SU-DHL-6 (cell line): ENCODE data around the gene FAM110C.
"Not testable (repeated sequence)": the region's sequence is repeated elsewhere in the genome, so short reads cannot be mapped to it uniquely, and the experiment has no call there.

Experiments
- H2AFZ ChIP-seq: fragments of 200-600 bp; sonication (generic); 2 replicates; pipeline ENCODE4 v1.6.1; 2014; ENCODE audit warnings: low read depth, mild to moderate bottlenecking, moderate library complexity, mixed read lengths, antibody characterized with exemption, low read length; ENCODE audit not compliant: severe bottlenecking
- H3F3A ChIP-seq: fragments of 200-600 bp; shearing (Covaris generic); 2 replicates; pipeline ENCODE4 v1.6.0; 2016; ENCODE audit warnings: antibody characterized with exemption, mild to moderate bottlenecking; ENCODE audit not compliant: insufficient read depth
- H3K27ac ChIP-seq: fragments of 200-600 bp; sonication (generic); 2 replicates; pipeline ENCODE4 v1.5.1; 2016; ENCODE audit warnings: low read depth, mild to moderate bottlenecking, low read length, moderate library complexity, mixed read lengths
- H3K27me3 ChIP-seq: fragments of 200-600 bp; sonication (generic), shearing (Covaris generic); 2 replicates; pipeline ENCODE4 v1.6.0; 2014; ENCODE audit warnings: mild to moderate bottlenecking, low read length
- H3K36me3 ChIP-seq: fragments of 200-600 bp; sonication (generic); 2 replicates; pipeline ENCODE4 v1.6.1; 2014; ENCODE audit warnings: mild to moderate bottlenecking, low read length, mixed read lengths
- H3K4me2 ChIP-seq: fragments of 300-600, 200-600 bp; shearing (Covaris generic), sonication (generic); 2 replicates; pipeline ENCODE4 v1.6.0; 2014; ENCODE audit warnings: low read length, low read depth, mild to moderate bottlenecking; ENCODE audit not compliant: poor library complexity, severe bottlenecking
- H3K4me3 ChIP-seq: fragments of 200-600 bp; sonication (generic); 2 replicates; pipeline ENCODE4 v1.5.1; 2014; ENCODE audit warnings: antibody characterized with exemption, low read length, mild to moderate bottlenecking, mixed read lengths; ENCODE audit not compliant: insufficient read depth, poor library complexity, severe bottlenecking
- H3K79me2 ChIP-seq: fragments of 200-600 bp; sonication (generic); 2 replicates; pipeline ENCODE4 v1.6.1; 2014; ENCODE audit warnings: mild to moderate bottlenecking, low read length, moderate library complexity; ENCODE audit not compliant: insufficient read depth
- H3K9ac ChIP-seq: fragments of 200-600 bp; sonication (generic); 2 replicates; pipeline ENCODE4 v1.7.0; 2014; ENCODE audit warnings: mild to moderate bottlenecking, low read length
- H3K9me2 ChIP-seq: fragments of 200-600 bp; sonication (generic); replicated peaks from 2 replicates; pipeline ENCODE4 v1.6.1; 2014; ENCODE audit warnings: low read length; ENCODE audit not compliant: insufficient read depth
- H3K9me3 ChIP-seq: fragments of 200-600 bp; sonication (generic); 2 replicates; pipeline ENCODE4 v1.6.1; 2014; ENCODE audit warnings: low read length, mixed read lengths; ENCODE audit not compliant: insufficient read depth
- H4K20me1 ChIP-seq: fragments of 200-600 bp; sonication (generic); 2 replicates; pipeline ENCODE4 v1.6.1; 2014; ENCODE audit warnings: low read depth, mild to moderate bottlenecking, antibody characterized with exemption, low read length, moderate library complexity, mixed read lengths
- EZH2phosphoT487 ChIP-seq: fragments of 200-600 bp; sonication (generic), shearing (Covaris generic); conservative IDR thresholded peaks from 2 replicates; pipeline ENCODE4 v1.6.1; 2018; ENCODE audit warnings: mild to moderate bottlenecking, antibody characterized with exemption, low read length, moderate library complexity, mixed read lengths
- TF ChIP-seq, protein P1 (sequence below): fragments of 200-600 bp; sonication (generic); IDR thresholded peaks from one replicate; pipeline ENCODE4 v1.5.1; 2017; ENCODE audit warnings: antibody characterized with exemption, mild to moderate bottlenecking, low read length, moderate library complexity; ENCODE audit not compliant: insufficient read depth, poor library complexity, severe bottlenecking

Gene FAM110C

DNA sequence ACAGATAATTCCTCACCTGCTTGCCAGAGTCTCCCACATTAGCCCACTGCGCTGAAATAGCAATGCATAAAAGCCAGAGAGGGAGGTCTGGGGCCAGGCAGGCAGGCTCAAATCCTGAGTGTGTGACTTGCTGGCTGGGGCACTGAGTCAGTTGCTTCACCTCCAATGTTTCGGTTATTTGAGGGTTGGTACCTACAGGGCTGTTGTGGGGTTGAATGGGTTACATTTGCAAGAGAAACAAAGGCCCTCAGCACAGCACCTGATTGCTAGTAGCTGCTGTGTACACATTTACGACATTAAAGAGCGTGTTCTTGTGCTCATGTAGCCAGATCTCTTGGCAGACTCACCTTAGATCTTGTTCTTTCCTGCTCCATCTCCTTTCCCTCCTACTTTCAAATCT is 34.1 kb upstream of the FAM110C start:
- no peak for TF ChIP-seq EZH2phosphoT487
- TF ChIP-seq, protein P1, sequence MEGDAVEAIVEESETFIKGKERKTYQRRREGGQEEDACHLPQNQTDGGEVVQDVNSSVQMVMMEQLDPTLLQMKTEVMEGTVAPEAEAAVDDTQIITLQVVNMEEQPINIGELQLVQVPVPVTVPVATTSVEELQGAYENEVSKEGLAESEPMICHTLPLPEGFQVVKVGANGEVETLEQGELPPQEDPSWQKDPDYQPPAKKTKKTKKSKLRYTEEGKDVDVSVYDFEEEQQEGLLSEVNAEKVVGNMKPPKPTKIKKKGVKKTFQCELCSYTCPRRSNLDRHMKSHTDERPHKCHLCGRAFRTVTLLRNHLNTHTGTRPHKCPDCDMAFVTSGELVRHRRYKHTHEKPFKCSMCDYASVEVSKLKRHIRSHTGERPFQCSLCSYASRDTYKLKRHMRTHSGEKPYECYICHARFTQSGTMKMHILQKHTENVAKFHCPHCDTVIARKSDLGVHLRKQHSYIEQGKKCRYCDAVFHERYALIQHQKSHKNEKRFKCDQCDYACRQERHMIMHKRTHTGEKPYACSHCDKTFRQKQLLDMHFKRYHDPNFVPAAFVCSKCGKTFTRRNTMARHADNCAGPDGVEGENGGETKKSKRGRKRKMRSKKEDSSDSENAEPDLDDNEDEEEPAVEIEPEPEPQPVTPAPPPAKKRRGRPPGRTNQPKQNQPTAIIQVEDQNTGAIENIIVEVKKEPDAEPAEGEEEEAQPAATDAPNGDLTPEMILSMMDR: no peak
- H3K4me3 ChIP-seq: no peak overlapping the region

DNA sequence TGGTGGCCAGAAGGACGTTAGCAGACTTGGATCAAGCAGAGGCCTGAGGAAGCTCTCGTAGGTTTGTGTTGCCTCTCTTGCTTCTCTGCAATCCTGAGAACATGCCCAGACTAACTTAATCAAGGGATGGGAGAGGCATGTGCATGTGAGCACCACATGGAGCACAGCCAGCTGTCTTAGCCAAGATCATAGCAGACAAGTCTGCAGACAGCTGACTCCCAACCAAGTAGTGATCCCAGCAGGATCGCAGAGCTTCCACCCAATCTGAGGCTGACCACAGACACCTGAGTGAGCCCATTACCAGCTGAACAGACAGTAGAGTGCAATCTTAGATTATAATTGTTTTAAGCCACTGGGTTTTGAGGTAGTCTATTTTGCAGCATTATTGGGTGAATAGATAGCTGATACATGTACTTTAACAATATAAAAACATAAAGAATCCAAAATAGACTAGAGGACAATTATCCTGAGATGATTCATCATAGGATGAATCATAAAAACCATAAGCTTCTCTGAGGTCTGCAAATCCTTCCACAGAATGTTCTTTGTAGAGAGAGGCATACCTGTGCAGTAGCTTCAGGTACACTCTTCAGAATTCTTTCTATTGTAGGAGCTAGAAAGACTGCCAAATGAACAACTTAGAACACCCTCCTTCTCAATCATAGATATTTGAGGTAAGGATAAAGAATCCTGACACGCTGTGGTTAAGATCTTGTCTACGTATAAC is 25.2 kb upstream of the FAM110C start:
- Histone ChIP-seq H3K9me2 (no peaks in the 10 kb centered on the region; the same call in 1 of the 2 replicates), H3K4me3 (no peak overlapping the region), H3K9me3 (no peaks in the 10 kb centered on the region), H3K9ac (no peak overlapping the region), H3K27me3 (no peaks in the 10 kb centered on the region), H3F3A (no peaks in the 10 kb centered on the region), H4K20me1 (no peaks in the 10 kb centered on the region), H3K4me2 (no peak overlapping the region), H3K27ac (no peak overlapping the region), H3K79me2 (no peaks in the 10 kb centered on the region), H3K36me3 (no peaks in the 10 kb centered on the region), H2AFZ (no peak overlapping the region)
- TF ChIP-seq, protein P1: no peak
- no peak for TF ChIP-seq EZH2phosphoT487

More for the DNA sequence above, 34.1 kb upstream of the FAM110C start:
- Histone ChIP-seq H2AFZ (no peak overlapping the region), H3K9me2 (no peaks in the 10 kb centered on the region), H3K27ac (no peak overlapping the region), H3K27me3 (no peaks in the 10 kb centered on the region), H4K20me1 (no peaks in the 10 kb centered on the region), H3K36me3 (no peaks in the 10 kb centered on the region), H3F3A (no peaks in the 10 kb centered on the region), H3K9me3 (peaks cover 9% of the 10 kb centered on the region; the same call in 1 of the 2 replicates), H3K9ac (no peak overlapping the region), H3K79me2 (no peaks in the 10 kb centered on the region), H3K4me2 (no peak overlapping the region)

DNA sequence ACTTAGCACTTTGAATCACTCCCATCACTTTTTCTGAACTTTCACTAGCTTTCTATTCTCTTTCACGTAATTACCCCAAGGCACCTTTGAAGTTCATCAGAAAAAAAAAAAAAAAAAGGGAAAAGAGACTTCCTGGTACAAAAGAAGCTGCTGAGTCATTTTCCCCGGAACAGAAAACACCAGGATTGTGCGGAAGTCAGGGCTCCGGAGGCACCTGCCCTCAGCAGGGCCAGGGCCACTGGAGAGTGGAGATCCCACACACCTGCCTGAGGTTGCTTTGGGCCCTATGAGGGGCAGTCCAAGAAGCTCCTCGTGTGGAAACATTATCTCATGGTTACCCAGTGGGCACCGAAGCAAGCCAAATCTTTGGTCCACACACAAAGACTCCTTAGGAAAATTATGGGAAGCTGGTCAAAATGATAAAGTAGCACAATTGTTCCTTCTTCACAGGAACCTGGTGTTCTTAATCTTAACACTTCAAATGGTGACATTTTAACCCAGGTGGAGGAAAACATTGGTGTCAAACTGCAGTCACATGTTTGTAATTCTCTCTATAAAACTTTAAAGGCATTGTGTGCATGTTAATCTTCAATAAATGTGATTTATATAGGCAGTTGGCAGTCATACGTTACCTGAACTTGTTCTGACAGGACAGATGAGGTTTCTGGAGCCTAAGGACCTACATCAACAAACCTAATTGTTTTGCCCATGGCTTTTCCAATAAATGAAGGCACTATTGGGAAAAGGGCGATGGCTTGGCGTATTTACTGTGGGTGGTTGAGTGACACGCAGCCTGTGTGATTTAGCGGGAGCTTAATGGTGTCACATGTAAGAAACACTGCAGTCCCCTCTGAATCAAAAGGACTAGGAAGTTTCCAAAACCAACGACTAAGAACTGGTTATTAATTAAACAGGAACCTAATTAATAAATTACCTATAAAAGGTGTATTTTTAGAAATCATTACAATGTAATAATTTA is 23.4 kb upstream of the FAM110C start:
- no peaks in the 10 kb centered on the region for H3F3A ChIP-seq
- H3K9me3 ChIP-seq: no peaks in the 10 kb centered on the region
- no peak overlapping the region for H2AFZ ChIP-seq
- no peak overlapping the region for H3K27ac ChIP-seq
- no peaks in the 10 kb centered on the region for H3K36me3 ChIP-seq
- H4K20me1 ChIP-seq: no peaks in the 10 kb centered on the region
- no peaks in the 10 kb centered on the region; the same call in 1 of the 2 replicates for H3K9me2 ChIP-seq
- TF ChIP-seq, protein P1: no peak
- TF ChIP-seq EZH2phosphoT487: no peak
- H3K4me3 ChIP-seq: no peak overlapping the region
- H3K79me2 ChIP-seq: no peaks in the 10 kb centered on the region
- H3K4me2 ChIP-seq: no peak overlapping the region
- no peaks in the 10 kb centered on the region for H3K27me3 ChIP-seq
- no peak overlapping the region for H3K9ac ChIP-seq

DNA sequence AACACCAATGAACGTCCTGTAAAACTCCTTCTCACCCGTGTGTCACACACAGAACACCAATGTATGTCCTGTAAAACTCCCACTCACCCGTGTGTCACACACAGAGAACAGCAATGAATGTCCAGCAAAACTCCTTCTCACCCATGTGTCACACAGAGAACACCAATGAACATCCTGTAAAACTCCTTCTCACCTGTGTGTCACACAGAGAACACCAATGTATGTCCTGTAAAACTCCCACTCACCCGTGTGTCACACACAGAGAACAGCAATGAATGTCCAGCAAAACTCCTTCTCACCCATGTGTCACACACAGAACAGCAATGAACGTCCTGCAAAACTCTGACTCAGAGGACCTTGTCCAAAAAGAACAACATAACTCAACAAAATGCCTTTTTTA is 22.3 kb upstream of the FAM110C start:
- not testable (repeated sequence) for H3K4me2 ChIP-seq, H3K9ac ChIP-seq, H3F3A ChIP-seq, H3K27me3 ChIP-seq, H3K79me2 ChIP-seq, H3K9me2 ChIP-seq, H2AFZ ChIP-seq, H3K9me3 ChIP-seq, H4K20me1 ChIP-seq, H3K4me3 ChIP-seq, H3K27ac ChIP-seq, H3K36me3 ChIP-seq
